Measurements from ENCODE around the gene MAGI2. TPM values are rescaled to one million over a fixed set of nuclear protein-coding genes. Genes with fewer than 3 reads are reported as not detected.
A peak's percentile ranks its signal among the peaks of the same experiment; 100 is the strongest.

MAGI2 gene
- total and polyA plus RNA-seq, 2 of the 13 experiments (the other 11 are each of a cell fraction or from before 2014, with no cell fraction given): 1.5 to 3.8 TPM

- no peak for TF ChIP-seq ZXDC (CRISPR knock-in tag; IDR thresholded peaks at IDR 0.05)
- no peak for TF ChIP-seq ZNF318 (CRISPR knock-in tag; IDR thresholded peaks at IDR 0.05)
- no peak for TF ChIP-seq TCF7L2 (IDR thresholded peaks at IDR 0.05; ENCODE audit: low read depth, low read length)
- no peak for TF ChIP-seq ZBTB25 (CRISPR knock-in tag; IDR thresholded peaks at IDR 0.05)
- no peak for TF ChIP-seq ZNF557 (CRISPR knock-in tag; IDR thresholded peaks at IDR 0.05)
- peak in 1 of 2 experiments; percentile 77; a peak in 2 of 4 replicates for TF ChIP-seq KLF16 (CRISPR knock-in tag; IDR thresholded peaks at IDR 0.05)
- no peak for TF ChIP-seq ZNF7 (CRISPR knock-in tag; IDR thresholded peaks at IDR 0.05)
- no peak for TF ChIP-seq RBM22 (optimal IDR thresholded peaks at IDR 0.05; ENCODE audit: low read length)
- TF ChIP-seq ZNF10 (CRISPR knock-in tag; IDR thresholded peaks at IDR 0.05; ENCODE audit: borderline replicate concordance, low read depth): no peak
- TF ChIP-seq ZNF879 (CRISPR knock-in tag; IDR thresholded peaks at IDR 0.05): no peak
- TF ChIP-seq RARA (CRISPR knock-in tag; IDR thresholded peaks at IDR 0.05): peak; percentile 83
- peak; percentile 95 for TF ChIP-seq ARNTL (CRISPR knock-in tag; IDR thresholded peaks at IDR 0.05)
- TF ChIP-seq HMG20A (CRISPR knock-in tag; IDR thresholded peaks at IDR 0.05; ENCODE audit: borderline replicate concordance): peak; percentile 42; the same call in 1 of the 2 replicates
- TF ChIP-seq FOXK1 (CRISPR knock-in tag; IDR thresholded peaks at IDR 0.05; ENCODE audit: borderline replicate concordance, low read depth): 0 out of 2 replicates have a peak, but pooled peaks have one; percentile 17
- TF ChIP-seq CENPT (CRISPR knock-in tag; IDR thresholded peaks at IDR 0.05; ENCODE audit: low read depth): no peak
- TF ChIP-seq MEIS1 (CRISPR knock-in tag; IDR thresholded peaks at IDR 0.05; ENCODE audit: borderline replicate concordance): peak; percentile 55; the same call in 1 of the 2 replicates
Measured at GRCh38 chr7:79452032-79452494, 1.4 kb downstream of the MAGI2 start (continued).
